Naive thymus-derived CD4-positive, alpha-beta T cell (primary cell): ENCODE data around the gene ADGRG1. TPM values are rescaled to one million over a fixed set of nuclear protein-coding genes. Genes with fewer than 3 reads are reported as not detected.

ENCODE experiments used
- ATAC-seq: fragments of 150-1000 bp; cut with Tn5 transposase; 2 replicates; pipeline ENCODE4 v1.10.0; 2021; ENCODE audit warnings: mild to moderate bottlenecking, moderate library complexity
- CTCF ChIA-PET: fragments of 350-600 bp; sonication (Branson Sonifier 250); formaldehyde crosslinking; loops from one replicate; lab custom pipeline; 2021; ENCODE audit warnings: antibody characterized with exemption; lab: Charles Lee
- POLR2A ChIA-PET: fragments of 350-600 bp; sonication (Branson Sonifier 250); formaldehyde crosslinking; loops from one replicate; lab custom pipeline; 2021; ENCODE audit warnings: antibody characterized with exemption, inconsistent platforms; lab: Charles Lee
- DNase-seq, 9 donors: peaks; one replicate each; pipeline versions ENCODE4 v3.0.0 to v3.0.0-alpha.2; 2020 to 2022; ENCODE audit warnings: mixed read lengths in 1 of 9
- H3K27ac ChIP-seq: one replicate; pipeline ENCODE4 v1.7.0; 2013; ENCODE audit warnings: mild to moderate bottlenecking, low read depth, low read length, moderate library complexity
- H3K27me3 ChIP-seq, 2 donors: one replicate each; pipeline ENCODE4 v1.7.0; 2013; ENCODE audit warnings: low read length in 2 of 2, mild to moderate bottlenecking in 2 of 2, moderate library complexity in 2 of 2; ENCODE audit not compliant: control insufficient read depth in 2 of 2, insufficient read depth in 2 of 2
- H3K36me3 ChIP-seq, 3 experiments: 1 replicate in 2 of 3; 2 replicates in 1 of 3; pipeline ENCODE4 v1.7.0; 2013; ENCODE audit warnings: low read length in 3 of 3, mild to moderate bottlenecking in 3 of 3, moderate library complexity in 1 of 3; ENCODE audit not compliant: insufficient read depth in 3 of 3, control insufficient read depth in 2 of 3
- H3K4me1 ChIP-seq, 2 donors: one replicate each; pipeline ENCODE4 v1.7.0; 2013; ENCODE audit warnings: low read length in 2 of 2, mild to moderate bottlenecking in 2 of 2, moderate library complexity in 1 of 2; ENCODE audit not compliant: control insufficient read depth in 2 of 2, insufficient read depth in 2 of 2
- H3K4me3 ChIP-seq: 2 replicates; pipeline ENCODE4 v1.7.0; 2013; ENCODE audit warnings: mild to moderate bottlenecking, low read length
- H3K9me3 ChIP-seq, 3 experiments: 1 replicate in 2 of 3; 2 replicates in 1 of 3; pipeline ENCODE4 v1.7.0; 2013; ENCODE audit warnings: low read length in 3 of 3; ENCODE audit not compliant: control insufficient read depth in 2 of 3
- H3K27ac Mint-ChIP-seq, 9 donors: one replicate each; pipeline ENCODE4 v1.8.0; 2020 to 2022; ENCODE audit warnings: mixed read lengths in 9 of 9, mild to moderate bottlenecking in 8 of 9, moderate library complexity in 5 of 9, inconsistent platforms in 2 of 9
- H3K27me3 Mint-ChIP-seq, 5 donors: one replicate each; pipeline ENCODE4 v1.8.0; 2021 to 2022; ENCODE audit warnings: mixed read lengths in 5 of 5, mild to moderate bottlenecking in 1 of 5
- H3K36me3 Mint-ChIP-seq, 5 donors: one replicate each; pipeline ENCODE4 v1.8.0; 2020 to 2022; ENCODE audit warnings: mixed read lengths in 5 of 5, mild to moderate bottlenecking in 3 of 5, inconsistent platforms in 1 of 5
- H3K4me1 Mint-ChIP-seq, 7 donors: one replicate each; pipeline ENCODE4 v1.8.0; 2020 to 2022; ENCODE audit warnings: mixed read lengths in 7 of 7, mild to moderate bottlenecking in 3 of 7, inconsistent platforms in 1 of 7
- H3K4me3 Mint-ChIP-seq, 10 donors: one replicate each; pipeline ENCODE4 v1.8.0; 2020 to 2022; ENCODE audit warnings: mild to moderate bottlenecking in 10 of 10, mixed read lengths in 10 of 10, moderate library complexity in 6 of 10, inconsistent platforms in 2 of 10
- H3K9me3 Mint-ChIP-seq, 11 donors: one replicate each; pipeline ENCODE4 v1.8.0; 2020 to 2022; ENCODE audit warnings: mixed read lengths in 11 of 11, mild to moderate bottlenecking in 4 of 11, inconsistent platforms in 1 of 11, moderate library complexity in 1 of 11
- intact Hi-C, 2 donors: fragments of 100-400 bp; cut with micrococcal nuclease; formaldehyde crosslinking; loops; one replicate each; pipeline ENCODE4 v1.15.1; 2023
- polyA plus RNA-seq, 2 donors: library from polyadenylated mRNA; unstranded; fragments of 300-500 nt; fragmentation: Illumina TruSeq; gene quantifications; one replicate each; pipeline ENCODE4 v1.2.3, GENCODE V29; 2021
- total RNA-seq, 6 experiments: library from RNA in 5 of 6; stranded (reverse) in 5 of 6; gene quantifications; 1 replicate in 5 of 6; 2 replicates in 1 of 6; pipeline ENCODE4 v1.2.3 and lab custom pipeline; 2021 to 2026

The ADGRG1 gene
- total and polyA plus RNA-seq, 7 experiments from 2014 or later: 0.07 to 96.0 (median 1.5) TPM

- H3K9me3 ChIP-seq: no peaks in the 10 kb centered on the region
- POLR2A ChIA-PET: interaction anchor here (0.5 kb wide), 1 partner anchor 75 kb away, joined by 4 read pairs; no protein-coding TSS in a partner anchor
- CTCF ChIA-PET: no interaction called here
- intact Hi-C loops: no loop called here
- H3K4me3 ChIP-seq: no peak overlapping the region
- no peak overlapping the region for H3K27ac ChIP-seq
- H3K27me3 ChIP-seq: peaks cover 0 to 4% of the 10 kb centered on the region in 2 donors
- Mint-ChIP-seq H3K4me3 (no peak overlapping the region), H3K27me3 (peaks cover 14 to 30% (median 22%) of the 10 kb centered on the region in 5 donors), H3K27ac (no peak overlapping the region), H3K4me1 (peaks cover 0 to 16% (median 8%) of the 10 kb centered on the region in 7 donors), H3K9me3 (no peaks in the 10 kb centered on the region), H3K36me3 (no peaks in the 10 kb centered on the region)
- no peaks in the 10 kb centered on the region for H3K4me1 ChIP-seq
- no peak for DNase-seq
- ATAC-seq: no peak
- no peaks in the 10 kb centered on the region for H3K36me3 ChIP-seq
Measured at GRCh38 chr16:57626420-57627170, 1.8 kb upstream of the ADGRG1 start.

DNA sequence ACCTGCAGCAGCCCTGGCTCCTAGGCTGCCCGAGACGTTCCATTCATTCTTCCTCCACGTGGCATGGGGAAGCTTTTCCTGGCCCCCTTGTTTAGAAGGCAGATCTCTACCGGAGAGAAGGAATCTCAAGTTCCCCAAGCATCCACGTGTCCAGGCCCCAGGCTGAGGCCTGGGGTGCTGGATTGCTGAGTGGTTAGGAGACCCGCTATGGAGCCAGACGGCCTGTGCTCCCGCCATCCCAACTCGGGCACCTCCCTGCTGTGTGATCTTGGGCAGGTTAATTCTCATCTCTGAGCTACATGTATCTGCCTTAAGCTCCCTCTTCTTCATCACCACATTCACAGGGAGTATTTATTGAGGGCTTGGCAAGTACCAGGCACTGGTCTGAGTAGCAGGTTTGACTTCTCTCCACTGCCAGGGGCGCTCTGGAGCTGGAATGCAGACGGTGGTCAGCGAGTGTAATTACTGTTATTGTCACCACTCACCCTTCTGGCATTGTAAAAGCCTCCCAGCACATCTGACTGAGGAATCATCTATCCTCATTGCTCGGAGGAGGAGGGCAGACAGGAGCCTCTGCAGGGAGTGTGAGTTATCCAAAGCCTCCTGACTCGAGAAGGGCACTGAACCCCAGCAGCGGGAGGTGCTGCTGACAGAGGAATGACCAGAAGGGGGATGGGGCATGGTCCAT is 1.1 kb upstream of the ADGRG1 start:
- DNase-seq (no peak), ATAC-seq (no peak)
- H3K9me3 Mint-ChIP-seq: no peaks in the 10 kb centered on the region
- intact Hi-C loops: no loop called here
- H3K27ac ChIP-seq: no peak overlapping the region
- no peaks in the 10 kb centered on the region for H3K4me1 ChIP-seq
- no peaks in the 10 kb centered on the region for H3K9me3 ChIP-seq
- ChIA-PET CTCF (no interaction called here), POLR2A (no interaction called here)
- H3K27me3 Mint-ChIP-seq: peaks cover 14 to 30% (median 22%) of the 10 kb centered on the region in 5 donors
- no peak overlapping the region for H3K4me3 ChIP-seq
- no peak overlapping the region for H3K4me3 Mint-ChIP-seq
- no peaks in the 10 kb centered on the region for H3K36me3 Mint-ChIP-seq
- peaks cover 0 to 4% of the 10 kb centered on the region in 2 donors for H3K27me3 ChIP-seq
- H3K4me1 Mint-ChIP-seq: peaks cover 0 to 16% (median 8%) of the 10 kb centered on the region in 7 donors
- no peaks in the 10 kb centered on the region for H3K36me3 ChIP-seq
- no peak overlapping the region for H3K27ac Mint-ChIP-seq

- no peak for DNase-seq
- no peaks in the 10 kb centered on the region for H3K4me1 ChIP-seq
- H3K27ac Mint-ChIP-seq: peak overlapping the region in 1 of 9 donors; percentile 54
- no peak for ATAC-seq
- H3K4me3 ChIP-seq: peak overlapping the region; percentile 26
- H3K27me3 Mint-ChIP-seq: peaks cover 14 to 30% (median 22%) of the 10 kb centered on the region in 5 donors
- intact Hi-C loops: no loop called here
- CTCF ChIA-PET: no interaction called here
- H3K9me3 Mint-ChIP-seq: no peaks in the 10 kb centered on the region
- POLR2A ChIA-PET: no interaction called here
- H3K36me3 Mint-ChIP-seq: no peaks in the 10 kb centered on the region
- H3K4me1 Mint-ChIP-seq: peaks cover 0 to 16% (median 8%) of the 10 kb centered on the region in 7 donors
- no peaks in the 10 kb centered on the region for H3K9me3 ChIP-seq
- H3K27me3 ChIP-seq: peaks cover 0 to 4% of the 10 kb centered on the region in 2 donors
- no peak overlapping the region for H3K27ac ChIP-seq
- H3K36me3 ChIP-seq: no peaks in the 10 kb centered on the region
- H3K4me3 Mint-ChIP-seq: peak overlapping the region in 2 of 10 donors; percentile 36 to 64
Measured at GRCh38 chr16:57628783-57629293, 408 bp downstream of the ADGRG1 start.

DNA sequence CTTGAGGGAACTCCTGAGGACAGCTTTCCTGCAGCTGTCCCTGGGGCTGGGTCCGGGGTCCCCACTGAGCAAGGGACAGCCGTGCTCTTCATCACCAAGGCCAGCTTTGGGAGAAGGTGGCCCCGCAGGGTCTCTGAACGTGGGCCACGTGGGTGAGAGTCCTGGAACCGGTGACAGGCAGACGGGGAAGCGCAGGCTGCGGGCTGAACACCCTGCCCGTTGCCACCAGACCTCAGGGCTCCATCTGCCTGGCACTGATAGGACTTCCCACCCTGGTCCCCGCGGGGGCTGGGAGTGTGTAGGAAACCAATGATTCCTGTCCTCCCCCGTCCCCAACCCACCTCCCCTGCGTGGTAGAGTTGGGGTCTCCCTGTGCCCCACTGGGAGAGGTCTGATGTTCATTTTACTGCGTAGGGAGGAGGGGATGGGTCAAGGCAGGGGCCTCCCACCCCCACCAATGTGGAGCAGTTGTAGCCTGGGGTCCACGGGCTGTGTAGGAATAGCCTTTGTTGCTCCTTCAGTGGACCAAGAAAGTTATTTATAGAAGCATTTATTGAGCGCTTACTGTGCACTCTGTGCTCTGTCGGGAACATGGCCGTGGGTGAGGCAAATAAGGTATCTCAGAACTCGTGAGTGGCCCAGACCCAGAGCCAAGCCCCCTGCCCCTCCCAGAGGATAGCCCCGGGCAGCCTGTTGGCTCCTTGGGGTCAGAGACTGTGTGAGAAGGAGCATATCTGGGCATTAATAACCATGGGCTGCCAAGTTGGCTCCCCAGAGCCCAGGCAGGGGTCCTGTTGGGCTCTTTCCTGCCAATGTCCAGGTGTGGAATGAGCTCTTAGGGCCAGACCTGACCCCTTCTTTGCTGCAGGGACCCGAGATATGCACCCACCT is 1.3 kb downstream of the ADGRG1 start:
- Histone ChIP-seq H3K4me1 (no peaks in the 10 kb centered on the region), H3K27me3 (peaks cover 0 to 4% of the 10 kb centered on the region in 2 donors), H3K36me3 (no peaks in the 10 kb centered on the region), H3K27ac (no peak overlapping the region), H3K4me3 (no peak overlapping the region), H3K9me3 (no peaks in the 10 kb centered on the region)
- H3K27me3 Mint-ChIP-seq: peaks cover 14 to 30% (median 22%) of the 10 kb centered on the region in 5 donors
- H3K4me1 Mint-ChIP-seq: peaks cover 0 to 16% (median 8%) of the 10 kb centered on the region in 7 donors
- no peaks in the 10 kb centered on the region for H3K36me3 Mint-ChIP-seq
- intact Hi-C loops: no loop called here
- H3K27ac Mint-ChIP-seq: peak overlapping the region in 1 of 9 donors; percentile 54
- CTCF ChIA-PET: interaction anchor here (0.6 kb wide), 1 partner anchor 53 kb away, joined by 3 read pairs; no protein-coding TSS in a partner anchor
- no peak for ATAC-seq
- no peak for DNase-seq
- POLR2A ChIA-PET: no interaction called here
- no peak overlapping the region for H3K4me3 Mint-ChIP-seq
- no peaks in the 10 kb centered on the region for H3K9me3 Mint-ChIP-seq

DNA sequence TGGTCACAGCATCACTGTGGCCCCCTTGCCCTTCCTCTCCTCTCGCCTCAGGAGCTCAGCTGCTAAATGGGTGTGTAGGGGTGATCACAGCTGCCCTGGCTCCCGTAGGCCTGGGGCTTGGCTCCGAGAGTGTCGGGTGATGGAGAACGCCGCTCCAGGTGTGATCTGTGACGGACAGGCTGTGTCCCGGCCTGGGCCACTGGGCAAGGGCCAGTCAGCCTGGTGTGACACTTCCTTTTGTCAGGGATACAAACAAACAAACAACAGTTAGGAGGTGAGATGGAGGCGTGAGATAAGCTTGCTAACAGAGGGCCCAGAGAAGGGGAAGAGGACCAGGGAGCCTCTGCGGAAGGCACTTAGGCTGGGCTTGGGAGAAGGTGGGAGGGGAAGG is 2.0 kb downstream of the ADGRG1 start:
- H3K4me3 Mint-ChIP-seq: no peak overlapping the region
- no peak for ATAC-seq
- no peak overlapping the region for H3K4me3 ChIP-seq
- H3K27me3 Mint-ChIP-seq: peaks cover 14 to 30% (median 20%) of the 10 kb centered on the region in 5 donors
- H3K4me1 Mint-ChIP-seq: peaks cover 0 to 15% (median 8%) of the 10 kb centered on the region in 7 donors
- H3K36me3 Mint-ChIP-seq: no peaks in the 10 kb centered on the region
- no peak overlapping the region for H3K27ac ChIP-seq
- no peaks in the 10 kb centered on the region for H3K9me3 Mint-ChIP-seq
- no peak for DNase-seq
- H3K36me3 ChIP-seq: no peaks in the 10 kb centered on the region
- CTCF ChIA-PET: interaction anchor here (0.6 kb wide), 1 partner anchor 54 kb away, joined by 3 read pairs; no protein-coding TSS in a partner anchor
- intact Hi-C loops: no loop called here
- peaks cover 0 to 4% of the 10 kb centered on the region in 2 donors for H3K27me3 ChIP-seq
- H3K27ac Mint-ChIP-seq: no peak overlapping the region
- no peaks in the 10 kb centered on the region for H3K4me1 ChIP-seq
- no peaks in the 10 kb centered on the region for H3K9me3 ChIP-seq
- POLR2A ChIA-PET: no interaction called here
